Measurements from ENCODE around the gene ACIN1.

ACIN1 gene

DNA sequence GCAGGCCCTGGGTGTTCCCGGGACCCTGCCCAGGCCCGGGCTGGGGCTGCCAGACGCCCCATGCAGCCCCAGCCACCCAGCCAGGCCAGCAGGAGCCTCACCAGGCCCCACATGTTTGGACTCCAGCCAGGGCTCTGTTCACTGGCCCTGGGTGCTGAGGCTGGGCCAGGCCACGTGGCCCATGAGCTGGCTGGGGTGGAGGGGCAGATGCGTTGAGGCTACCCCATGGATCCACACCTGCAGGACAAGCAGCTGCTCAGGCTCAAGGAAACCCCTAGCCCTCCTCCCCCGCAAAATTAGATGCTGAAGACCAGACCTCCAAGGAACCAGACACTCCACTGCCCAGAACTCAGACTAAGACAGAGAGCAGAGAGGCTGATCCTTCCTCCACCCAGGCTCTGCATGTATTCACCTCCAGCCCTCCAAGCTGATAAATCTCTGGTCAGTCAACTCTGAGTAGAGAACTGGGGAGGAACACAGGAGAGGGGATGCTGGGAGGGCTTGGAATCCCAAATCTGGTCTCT is 39.3 kb downstream of the ACIN1 start:
- no peak for DNase-seq

DNA sequence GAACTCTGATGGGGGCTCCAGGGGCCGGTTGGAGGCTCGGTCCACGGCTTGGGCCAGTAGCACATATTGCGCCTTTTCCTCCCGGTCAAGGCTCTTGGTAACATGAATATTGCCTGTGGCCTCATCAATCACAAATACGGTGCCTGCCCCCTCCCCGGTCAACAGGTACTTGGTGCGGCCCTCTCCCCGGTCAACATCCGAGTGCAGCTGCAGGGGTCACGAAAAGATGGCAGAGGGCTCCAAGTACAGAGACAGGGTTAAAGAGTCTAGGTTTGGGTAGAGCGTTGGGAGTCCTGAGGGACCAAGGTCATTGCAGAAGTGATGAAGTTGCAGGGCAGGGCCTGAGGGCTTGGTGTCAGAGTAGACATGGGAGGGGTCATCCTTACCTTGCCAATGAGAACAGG is 39.8 kb downstream of the ACIN1 start:
- no peak for DNase-seq

DNA sequence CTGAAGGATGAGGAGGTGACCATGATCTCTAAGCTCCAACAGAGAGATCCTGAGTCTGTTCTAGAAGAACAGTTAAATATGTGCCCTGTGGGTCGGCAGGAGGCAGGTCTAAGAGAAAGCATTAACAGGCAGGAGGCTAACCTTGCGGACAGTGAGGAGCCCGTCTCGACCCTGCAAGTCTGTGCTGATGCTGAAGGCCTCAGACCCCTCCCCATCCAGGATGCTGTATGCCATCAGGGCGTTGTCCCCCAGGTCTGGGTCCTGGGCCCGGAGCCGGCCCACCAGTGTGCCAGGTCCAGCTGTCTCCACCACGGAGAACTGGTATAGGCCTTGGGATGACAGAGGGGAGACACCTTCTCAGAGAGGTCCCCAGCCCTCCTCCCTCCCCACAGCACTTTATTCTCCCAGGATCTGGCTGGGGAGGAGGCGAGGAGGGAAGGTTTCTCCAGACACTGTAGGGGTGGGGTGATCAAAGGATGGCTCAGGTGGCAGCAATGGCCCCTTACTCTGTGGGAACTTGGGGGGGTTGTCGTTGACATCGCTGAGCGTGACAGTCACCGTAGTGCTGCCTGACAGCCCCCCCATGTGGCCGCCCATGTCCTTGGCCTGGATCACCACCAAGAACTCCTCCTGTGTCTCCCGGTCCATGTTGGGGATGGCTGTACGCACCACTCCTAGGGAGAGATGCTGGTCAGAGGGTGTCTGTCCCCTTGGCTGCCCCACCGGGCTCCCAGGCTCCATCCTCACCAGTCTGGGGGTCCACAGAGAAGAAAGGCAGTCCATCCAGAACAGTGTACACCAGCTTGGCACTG is 40.7 kb downstream of the ACIN1 start:
- DNase-seq, result no peak

DNA sequence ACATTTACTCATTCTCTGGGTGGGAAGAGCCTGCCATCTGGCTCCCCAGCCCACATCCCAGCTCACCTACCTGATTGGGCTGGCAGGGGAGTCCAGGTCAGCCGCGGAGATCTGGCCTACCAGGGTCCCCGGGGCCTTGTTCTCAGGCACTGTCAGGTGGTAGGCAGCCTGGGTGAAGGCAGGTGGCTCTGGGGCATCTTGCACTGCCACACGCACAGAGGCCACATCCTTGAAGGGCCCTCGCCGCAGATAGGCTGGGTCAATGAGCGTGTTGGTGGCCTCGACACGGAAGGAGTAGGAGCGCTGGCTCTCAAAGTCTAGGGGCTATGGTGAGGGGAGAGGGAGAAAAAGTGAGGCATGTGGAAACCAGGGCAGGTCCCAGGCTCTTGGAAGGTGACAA is 41.5 kb downstream of the ACIN1 start:
- no peak for DNase-seq

DNA sequence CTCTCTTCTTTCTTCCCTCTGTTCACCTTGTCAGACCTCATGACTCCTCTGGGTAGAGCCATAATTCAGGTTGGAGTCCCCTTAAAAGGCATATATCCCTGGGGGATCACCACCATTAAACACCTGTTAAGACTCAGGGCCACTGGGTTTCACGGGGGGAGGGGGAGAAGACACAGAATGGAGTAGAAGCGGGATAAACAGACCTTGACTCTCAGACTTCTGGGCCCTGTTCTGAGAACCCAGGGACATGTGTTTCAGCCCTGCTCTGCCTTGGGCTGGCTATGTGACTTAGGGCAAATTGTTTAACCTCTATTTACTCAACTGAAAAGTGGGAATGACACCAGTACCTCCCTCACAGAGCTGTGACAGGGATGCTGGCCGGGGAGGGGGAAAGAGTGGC is 42.3 kb downstream of the ACIN1 start:
- no peak for DNase-seq

DNA sequence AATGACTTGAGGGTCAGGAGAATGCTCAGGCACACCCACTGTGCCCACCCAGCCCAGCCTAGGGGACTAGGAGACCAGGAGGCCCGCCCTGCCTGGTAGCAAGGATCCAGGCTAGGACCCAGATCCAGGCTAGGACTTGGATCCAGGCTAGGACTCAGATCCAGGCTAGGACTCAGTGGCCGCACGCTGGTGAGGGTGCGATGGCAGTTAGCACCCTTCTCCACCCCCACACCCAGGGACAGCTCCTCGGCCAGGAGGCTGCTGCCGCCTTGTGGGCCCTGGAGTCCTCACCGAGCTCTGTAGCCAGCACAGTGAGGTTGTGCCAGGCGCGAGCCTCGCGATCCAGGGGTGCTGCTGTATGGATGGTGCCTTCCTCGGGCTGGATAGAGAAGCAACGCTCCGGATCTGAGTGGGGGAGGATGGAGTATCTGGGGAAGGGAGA is 42.7 kb downstream of the ACIN1 start:
- no peak for DNase-seq

DNA sequence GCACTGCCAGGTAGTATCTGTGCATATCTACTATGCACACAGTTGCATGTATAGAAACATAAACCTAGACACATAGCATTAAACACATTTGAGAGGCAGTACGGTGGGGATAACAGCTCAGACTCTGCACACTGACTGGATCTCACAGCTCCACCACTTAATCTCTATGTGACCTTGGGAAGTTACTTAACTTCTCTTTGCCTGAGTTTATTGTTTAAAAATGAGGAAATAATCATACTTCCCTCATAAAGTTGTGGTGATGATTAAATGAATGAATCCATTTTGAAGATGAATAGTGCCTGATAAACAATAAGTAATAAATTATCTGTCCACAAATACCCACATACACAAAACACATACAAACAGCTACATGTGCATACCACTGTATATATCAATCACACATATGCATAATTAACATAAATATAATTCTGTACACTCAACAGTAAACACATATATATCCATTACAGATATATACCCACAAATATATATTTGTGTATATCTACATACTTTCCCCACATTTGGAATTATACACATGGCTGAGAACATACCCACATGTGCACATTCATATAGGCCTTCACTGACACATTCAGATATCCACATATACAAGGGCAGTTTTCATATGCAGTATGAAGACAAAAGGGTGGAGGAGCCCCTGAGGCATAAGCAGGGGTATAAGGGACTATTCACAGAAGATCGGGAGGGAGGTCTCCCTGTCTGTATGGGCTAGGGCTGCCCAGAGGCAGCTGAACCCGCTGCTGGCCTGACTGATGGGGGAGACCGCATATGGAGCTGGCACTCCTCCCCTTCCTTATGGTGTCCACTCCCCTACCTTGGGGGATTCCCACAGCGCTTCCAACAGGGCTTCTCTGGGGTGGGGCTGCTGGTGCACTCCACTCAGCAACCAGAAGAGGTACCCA is 43.5 kb downstream of the ACIN1 start:
- no peak for DNase-seq

DNA sequence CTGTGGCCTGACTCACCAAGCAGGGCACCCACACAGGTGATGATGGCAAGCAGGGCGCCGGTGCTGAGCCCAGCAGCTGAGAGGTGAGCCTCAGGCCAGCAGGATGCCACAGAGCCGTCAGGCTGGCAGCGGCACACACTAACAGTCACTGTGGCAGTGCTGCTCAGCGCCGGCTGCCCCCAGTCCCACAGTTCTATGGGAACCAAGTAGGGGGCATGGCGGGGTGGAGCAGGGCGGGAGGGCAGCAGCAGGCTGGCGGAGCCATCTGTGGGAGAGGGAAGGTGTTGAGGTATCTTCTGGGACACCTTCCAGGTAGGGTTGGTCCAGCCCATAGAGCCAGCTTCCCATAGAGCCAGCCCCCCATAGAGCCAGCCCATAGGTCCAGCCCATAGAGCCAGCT is 45.9 kb downstream of the ACIN1 start:
- DNase-seq, result no peak

DNA sequence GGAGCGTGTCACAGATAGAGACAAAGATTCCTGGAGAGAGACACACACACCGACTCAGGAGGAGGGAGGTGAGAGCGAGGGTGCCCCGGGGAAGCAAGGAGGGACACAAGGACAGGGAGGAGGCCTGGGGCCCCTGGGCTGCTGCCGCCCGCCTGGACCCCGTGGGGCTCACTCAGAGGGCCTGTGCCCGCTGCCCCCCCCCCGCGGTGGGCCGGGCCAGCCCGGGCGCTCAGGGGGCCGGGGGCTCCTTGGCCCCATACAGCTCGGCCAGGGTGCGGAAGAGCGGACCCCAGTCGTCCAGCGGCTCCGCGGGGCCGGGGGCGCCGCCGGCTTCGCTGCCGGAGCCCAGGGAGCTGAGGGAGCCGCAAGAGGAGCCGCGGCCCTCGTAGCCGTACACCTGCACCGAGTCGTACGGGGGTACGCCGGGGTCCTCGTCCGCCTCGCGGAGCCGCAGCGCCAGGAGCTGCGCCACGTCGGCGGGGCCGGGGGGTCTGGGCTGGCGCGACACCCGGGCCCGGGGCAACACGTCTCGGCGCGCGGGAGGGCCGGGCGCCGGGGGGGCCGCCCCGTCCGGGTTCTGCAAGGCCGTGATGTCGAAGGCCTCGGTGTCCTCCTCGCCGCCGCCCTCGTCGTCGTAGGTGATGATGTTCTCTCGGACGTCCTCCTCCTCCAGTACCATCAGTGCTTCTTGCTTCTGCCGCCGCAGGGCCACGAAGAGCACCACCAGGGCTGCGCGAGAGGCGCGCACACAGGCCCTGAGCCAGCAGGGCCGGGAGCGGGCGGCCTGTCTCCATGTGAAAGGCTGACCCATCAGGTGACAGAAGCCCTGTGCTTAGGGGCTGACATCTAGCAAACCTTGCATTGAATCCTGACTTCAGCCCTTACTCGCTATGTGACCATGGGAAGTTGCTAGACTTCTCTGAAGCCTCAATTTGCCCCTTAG is 46.9 kb downstream of the ACIN1 start:
- DNase-seq, result no peak

DNA sequence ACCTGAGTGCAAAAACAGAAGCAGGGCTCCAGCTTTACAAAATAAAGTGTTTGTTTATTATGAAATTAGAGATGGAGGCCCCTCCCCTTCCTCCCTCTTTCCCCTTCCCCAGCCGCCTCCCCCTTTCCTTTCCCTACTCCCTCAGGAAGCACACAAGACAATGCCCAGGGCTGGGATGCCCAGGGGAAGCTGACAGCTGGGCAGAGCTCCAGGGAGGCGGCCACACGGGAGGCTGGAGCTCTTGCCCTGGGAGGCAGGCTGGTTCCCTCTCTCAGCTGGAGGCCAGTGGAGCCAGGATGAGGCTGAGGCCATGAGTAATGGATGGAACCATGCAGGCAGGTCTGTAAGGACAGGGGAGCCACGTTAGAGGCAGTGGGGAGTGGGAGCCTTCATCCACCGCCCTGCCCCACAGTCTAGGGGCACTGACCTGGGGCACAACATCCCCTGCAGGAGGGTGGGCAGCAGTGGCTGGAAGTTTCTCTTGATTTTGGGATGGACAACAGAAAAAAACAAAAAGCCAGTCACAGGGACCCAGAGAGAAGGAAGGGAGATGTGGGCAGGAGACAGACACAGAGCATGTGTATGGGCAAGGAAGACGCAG is 47.8 kb downstream of the ACIN1 start:
- no peak for DNase-seq

DNA sequence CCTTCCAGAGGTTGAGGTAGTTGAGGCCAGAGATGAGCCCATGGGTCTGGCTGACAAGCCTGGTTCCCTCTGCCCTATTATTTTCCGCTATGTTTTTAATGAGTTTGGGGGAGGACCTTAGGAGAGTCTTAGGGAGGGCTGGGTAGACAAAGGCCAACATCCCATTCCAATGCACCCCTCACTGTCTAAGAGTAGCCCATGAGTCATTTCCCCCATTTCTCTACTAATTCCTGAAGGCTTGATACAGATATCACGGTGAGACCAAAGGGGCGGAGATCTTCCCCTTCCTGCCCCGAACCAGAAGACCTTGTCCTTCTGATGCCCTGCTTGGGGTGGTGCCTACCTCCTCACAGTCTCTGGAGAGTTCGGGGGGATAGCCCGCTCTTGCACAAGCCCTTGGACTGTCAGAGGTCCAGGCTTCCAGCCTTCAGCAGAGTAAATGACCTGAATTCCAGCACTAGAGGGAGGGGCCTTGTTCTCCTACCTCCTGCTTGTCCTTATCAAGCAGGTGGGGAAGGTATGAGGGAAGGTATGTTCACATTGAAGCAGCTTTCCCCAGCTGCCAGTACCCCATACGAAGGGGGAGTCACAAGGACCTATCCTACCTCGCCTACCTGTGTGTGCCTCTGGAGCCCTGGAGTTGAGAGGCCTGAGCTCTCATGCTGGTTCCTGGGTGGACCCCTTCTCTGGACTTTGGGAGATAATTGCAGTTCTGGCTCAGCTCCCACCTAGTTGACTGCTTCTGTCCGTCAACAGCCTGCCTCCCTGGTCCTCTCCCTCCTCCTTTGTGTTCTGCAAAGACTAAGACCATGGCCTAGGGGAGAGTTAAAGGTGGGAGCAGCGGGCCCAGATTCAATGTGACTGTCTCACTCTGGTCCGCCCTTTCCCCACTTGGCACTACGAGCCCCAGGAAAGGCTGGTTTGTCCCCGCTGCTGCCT is 49.2 kb downstream of the ACIN1 start:
- no peak for DNase-seq

DNA sequence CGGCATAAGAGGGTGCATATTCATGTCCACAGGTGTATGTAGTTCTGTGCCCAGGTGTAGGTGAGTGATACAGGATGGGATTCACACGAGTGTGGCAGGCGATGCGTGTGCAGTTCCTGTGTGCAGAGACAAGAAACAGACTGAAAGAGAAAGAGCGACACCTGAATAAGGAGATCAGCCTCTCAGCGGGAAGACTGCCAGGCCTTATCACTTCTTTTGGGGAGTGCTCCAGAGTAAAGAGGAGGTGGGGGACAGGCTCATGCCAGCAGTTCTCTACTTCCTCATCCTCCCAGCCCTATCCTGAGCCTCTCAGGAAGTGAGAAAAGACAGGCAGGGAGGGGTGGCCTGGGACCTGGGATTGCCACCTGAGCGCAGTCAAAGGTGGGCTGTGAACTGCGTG is 50.1 kb downstream of the ACIN1 start:
- no peak for DNase-seq

DNA sequence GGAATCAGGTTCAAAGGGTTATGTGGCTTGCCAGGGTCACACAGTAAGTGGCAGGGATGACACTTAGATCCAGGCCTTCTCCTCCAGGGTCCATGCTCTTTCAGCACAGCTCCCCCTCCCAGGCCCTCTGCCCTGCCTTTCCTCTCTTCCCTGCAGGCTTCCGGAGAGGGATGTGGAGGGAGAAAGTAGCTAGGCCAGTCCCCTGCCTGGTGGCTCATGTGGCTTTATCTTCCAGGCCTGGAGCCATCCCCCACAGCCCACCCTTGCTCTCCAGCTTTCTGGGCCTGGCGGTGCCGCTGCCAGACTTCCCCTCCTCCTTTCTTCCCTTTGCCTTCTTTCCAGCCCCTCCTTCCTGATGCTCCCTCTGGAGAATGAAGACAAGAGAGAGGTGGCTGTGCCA is 51.2 kb downstream of the ACIN1 start:
- DNase-seq, result no peak

DNA sequence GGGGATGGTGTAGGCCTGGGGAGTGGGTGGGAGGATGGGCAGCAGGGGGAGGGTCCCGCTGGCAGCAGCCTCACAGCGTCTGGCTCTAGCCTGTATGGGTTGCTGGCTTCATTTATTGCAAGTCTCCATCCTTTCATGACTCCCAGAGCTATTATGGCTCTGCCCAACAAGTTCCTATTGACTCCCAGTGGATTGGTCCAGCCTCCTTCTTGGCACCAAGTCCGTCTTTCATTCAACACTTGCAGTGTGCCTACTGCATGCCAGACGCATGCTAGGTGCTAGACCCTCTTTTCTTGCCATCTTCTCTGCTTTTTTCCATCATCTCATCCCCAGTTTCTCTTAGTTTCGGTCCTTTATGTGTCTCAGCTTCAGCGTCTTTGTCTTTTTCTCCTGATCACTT is 51.8 kb downstream of the ACIN1 start:
- DNase-seq, result no peak

DNA sequence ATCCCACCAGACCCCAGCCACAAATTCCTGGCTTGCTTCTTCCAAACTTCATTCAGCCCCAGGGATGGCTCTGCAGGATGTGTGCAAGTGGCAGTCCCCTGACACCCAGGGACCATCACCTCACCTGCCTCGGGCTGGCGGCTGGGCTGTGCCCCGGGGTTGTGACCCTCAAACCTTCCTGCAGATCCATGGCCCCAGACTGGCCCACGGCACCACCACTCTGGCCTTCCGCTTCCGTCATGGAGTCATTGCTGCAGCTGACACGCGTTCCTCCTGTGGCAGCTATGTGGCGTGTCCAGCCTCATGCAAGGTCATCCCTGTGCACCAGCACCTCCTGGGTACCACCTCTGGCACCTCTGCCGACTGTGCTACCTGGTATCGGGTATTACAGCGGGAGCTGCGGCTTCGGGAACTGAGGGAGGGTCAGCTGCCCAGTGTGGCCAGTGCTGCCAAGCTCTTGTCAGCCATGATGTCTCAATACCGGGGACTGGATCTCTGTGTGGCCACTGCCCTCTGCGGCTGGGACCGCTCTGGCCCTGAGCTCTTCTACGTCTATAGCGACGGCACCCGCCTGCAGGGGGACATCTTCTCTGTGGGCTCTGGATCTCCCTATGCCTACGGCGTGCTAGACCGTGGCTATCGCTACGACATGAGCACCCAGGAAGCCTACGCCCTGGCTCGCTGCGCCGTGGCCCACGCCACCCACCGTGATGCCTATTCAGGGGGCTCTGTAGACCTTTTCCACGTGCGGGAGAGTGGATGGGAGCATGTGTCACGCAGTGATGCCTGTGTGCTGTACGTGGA is 52.6 kb downstream of the ACIN1 start, which contains the start of gene PSMB11:
TSS of gene PSMB11 (plus strand) at position 51 of the 804 bp plus-strand sequence. CDS start at position 65, 14 bp downstream.
- no peak for DNase-seq

DNA sequence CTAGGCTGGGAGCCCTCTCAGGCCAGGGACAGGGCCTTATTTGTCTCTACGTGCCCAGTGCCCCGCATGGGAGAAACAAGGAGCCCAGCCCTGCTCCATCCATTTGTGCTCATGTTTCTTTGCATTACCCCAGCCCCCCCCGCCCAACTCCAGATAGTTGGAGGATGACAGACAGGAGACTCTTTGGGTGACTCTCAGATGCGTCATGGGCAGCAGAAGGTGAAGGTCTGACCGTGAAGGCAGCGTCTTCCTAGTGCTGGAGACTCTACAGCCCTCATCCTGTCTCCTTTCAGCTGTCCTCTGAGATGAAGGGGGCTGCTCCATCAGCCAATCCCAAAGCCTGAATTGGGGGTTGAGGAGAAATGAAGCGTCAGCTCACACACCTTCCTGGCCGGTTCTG is 53.2 kb downstream of the ACIN1 start:
- no peak for DNase-seq

DNA sequence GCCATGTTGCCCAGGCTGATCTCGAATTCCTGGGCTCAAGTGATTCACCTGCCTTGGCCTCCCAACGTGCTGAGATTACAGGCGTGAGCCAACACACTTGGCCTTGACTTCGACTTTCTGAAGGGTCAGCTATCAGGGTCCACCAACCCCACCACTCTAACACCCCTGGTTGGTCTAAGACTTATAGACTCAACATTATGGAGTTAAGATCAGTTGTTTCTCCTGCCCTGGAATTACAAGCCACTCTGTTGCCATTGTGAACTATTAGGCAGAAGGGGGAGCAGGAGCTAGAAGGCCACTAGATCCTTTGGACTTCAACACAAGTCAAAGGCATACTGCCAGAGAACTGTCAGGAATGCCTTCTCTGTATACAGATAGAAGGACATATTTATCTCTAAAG is 54.8 kb downstream of the ACIN1 start:
- DNase-seq, result no peak

DNA sequence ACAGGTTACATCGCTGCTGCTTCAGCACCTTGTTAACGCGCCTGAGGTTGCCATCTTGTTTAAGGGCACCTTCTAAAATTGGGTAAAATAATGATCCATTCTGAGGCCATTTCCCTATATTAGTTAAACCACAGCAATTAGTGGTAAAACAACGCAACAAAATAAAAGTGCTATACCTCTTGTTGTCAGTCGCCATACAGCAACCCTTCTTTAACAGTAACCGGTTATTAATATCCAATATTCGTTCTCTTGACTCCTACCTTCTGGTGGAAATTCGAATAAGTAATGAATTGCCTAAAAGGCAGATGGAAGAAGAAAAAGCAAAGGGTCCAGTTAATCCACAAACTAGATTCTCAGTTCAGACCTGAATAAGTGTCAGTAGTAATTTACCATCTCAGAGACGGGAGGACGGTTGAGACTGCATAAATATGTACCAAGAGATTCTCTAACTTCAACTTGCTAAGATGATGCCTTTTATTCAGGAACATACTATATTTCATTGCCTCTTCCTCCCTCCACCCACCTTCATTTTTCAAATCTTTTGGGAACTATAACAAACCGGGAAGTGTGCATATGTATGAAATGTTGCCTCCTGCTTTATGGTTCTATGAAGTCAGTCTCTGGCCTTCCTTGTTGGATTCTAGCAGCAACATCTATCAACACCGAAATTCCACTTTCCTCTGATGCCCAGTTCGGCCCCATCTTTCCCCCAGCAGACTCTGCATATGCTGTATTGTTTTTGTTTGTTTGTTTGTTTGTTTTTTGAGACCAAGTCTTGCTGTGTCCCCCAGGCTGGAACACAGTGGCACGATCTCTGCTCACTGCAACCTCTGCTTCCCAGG is 59.4 kb downstream of the ACIN1 start:
- DNase-seq, result no peak

All from NCI-H1105 treated with DMSO at 0.1 percent for 48 hours (cell line).